HG03439 (cell line): ENCODE data around the gene CABCOCO1.

Experiments used
- ATAC-seq: cut with Tn5 transposase; IDR thresholded peaks from one replicate; pipeline ENCODE4 v1.9.1; 2021; ENCODE audit warnings: mild to moderate bottlenecking, moderate library complexity; ENCODE audit not compliant: unreplicated experiment

Gene CABCOCO1

GRCh38 chr10:61804414-61804813, 141.7 kb downstream of the CABCOCO1 start:
- ATAC-seq, result no peak

GRCh38 chr10:61805091-61805490, 142.4 kb downstream of the CABCOCO1 start:
- no peak for ATAC-seq

GRCh38 chr10:61810263-61810662, 147.5 kb downstream of the CABCOCO1 start:
- ATAC-seq, result no peak

- ATAC-seq, result no peak
Measured at GRCh38 chr10:61812052-61812721, 149.5 kb downstream of the CABCOCO1 start.

GRCh38 chr10:61812920-61813319, 150.2 kb downstream of the CABCOCO1 start:
- ATAC-seq, result no peak

GRCh38 chr10:61814160-61814559, 151.4 kb downstream of the CABCOCO1 start:
- no peak for ATAC-seq

- ATAC-seq, result no peak
Measured at GRCh38 chr10:61815496-61815895, 152.8 kb downstream of the CABCOCO1 start.
